IMR-90 (cell line): ENCODE data around the gene PLXNA3. TPM values are rescaled to one million over a fixed set of nuclear protein-coding genes. Genes with fewer than 3 reads are reported as not detected.

ENCODE experiments used
- ATAC-seq: fragments of 200-7000 bp; cut with Tn5 transposase; 2 replicates; pipeline ENCODE4 v1.9.1; 2020; ENCODE audit warnings: low read depth, mild to moderate bottlenecking, moderate library complexity
- BruUV-seq: library from RNA; stranded (reverse); fragments of 400-500 nt; replicated peaks from 2 replicates; lab custom pipeline; 2021; lab: Mats Ljungman, UMichigan
- CTCF ChIA-PET: fragments of 300-600 bp; formaldehyde crosslinking; extraction: SDS; loops from one replicate; lab custom pipeline; 2021; ENCODE audit warnings: antibody characterized with exemption; lab: Yijun Ruan, JAX
- POLR2A ChIA-PET: fragments of 300-600 bp; sonication (Branson Sonifier 250); formaldehyde crosslinking; loops from one replicate; lab custom pipeline; 2022; ENCODE audit warnings: antibody characterized with exemption; ENCODE audit not compliant: unreplicated experiment; lab: Charles Lee
- DNase-seq: peaks from one replicate; pipeline ENCODE4 v3.0.0; 2013
- H2AFZ ChIP-seq: replicated peaks from 2 replicates; pipeline ENCODE3; 2013; ENCODE audit warnings: low read length, mild to moderate bottlenecking; ENCODE audit not compliant: poor library complexity
- H2AK5ac ChIP-seq: 2 replicates; pipeline ENCODE4 v1.6.1; 2013; ENCODE audit warnings: low read depth, low read length, inconsistent platforms
- H2AK9ac ChIP-seq: replicated peaks from 2 replicates; pipeline ENCODE3; 2013; ENCODE audit warnings: mild to moderate bottlenecking, low read depth, low read length, moderate library complexity; ENCODE audit not compliant: poor library complexity
- H2BK120ac ChIP-seq: 2 replicates; pipeline ENCODE4 v1.6.1; 2013; ENCODE audit warnings: low read depth, low read length, inconsistent platforms
- H2BK15ac ChIP-seq: 3 replicates; pipeline ENCODE4 v1.6.1; 2013; ENCODE audit warnings: low read depth, low read length, inconsistent platforms
- H2BK20ac ChIP-seq: 2 replicates; pipeline ENCODE4 v1.6.1; 2013; ENCODE audit warnings: low read depth, mild to moderate bottlenecking, inconsistent platforms, low read length, moderate library complexity
- H2BK5ac ChIP-seq: 2 replicates; pipeline ENCODE4 v1.6.1; 2013; ENCODE audit warnings: mild to moderate bottlenecking, low read depth, low read length, inconsistent platforms; ENCODE audit not compliant: poor library complexity, severe bottlenecking
- H3K14ac ChIP-seq: replicated peaks from 2 replicates; pipeline ENCODE4 v1.6.1; 2013; ENCODE audit warnings: low read depth, low read length, inconsistent platforms
- H3K18ac ChIP-seq: 2 replicates; pipeline ENCODE4 v1.6.1; 2013; ENCODE audit warnings: low read depth, low read length, control low read depth
- H3K23ac ChIP-seq: 2 replicates; pipeline ENCODE4 v1.6.1; 2013; ENCODE audit warnings: low read depth, low read length, inconsistent platforms
- H3K27ac ChIP-seq: 2 replicates; pipeline ENCODE4 v1.5.1; 2013; ENCODE audit warnings: mild to moderate bottlenecking, control low read depth, low read length; ENCODE audit not compliant: insufficient read depth
- H3K27me3 ChIP-seq: 2 replicates; pipeline ENCODE4 v1.6.1; 2013; ENCODE audit warnings: low read length; ENCODE audit not compliant: control insufficient read depth, insufficient read depth
- H3K36me3 ChIP-seq: 2 replicates; pipeline ENCODE4 v1.6.1; 2013; ENCODE audit warnings: low read length, mixed read lengths; ENCODE audit not compliant: control insufficient read depth, insufficient read depth
- H3K4ac ChIP-seq: 2 replicates; pipeline ENCODE4 v1.6.1; 2013; ENCODE audit warnings: low read depth, low read length, inconsistent platforms
- H3K4me1 ChIP-seq: 2 replicates; pipeline ENCODE4 v1.6.1; 2013; ENCODE audit warnings: low read length, mixed read lengths; ENCODE audit not compliant: control insufficient read depth, insufficient read depth
- H3K4me2 ChIP-seq: 2 replicates; pipeline ENCODE4 v1.6.1; 2013; ENCODE audit warnings: low read depth, mild to moderate bottlenecking, control low read depth, low read length, moderate library complexity
- H3K4me3 ChIP-seq: 2 replicates; pipeline ENCODE4 v1.5.1; 2013; ENCODE audit warnings: low read depth, mild to moderate bottlenecking, control low read depth, low read length, moderate library complexity; ENCODE audit not compliant: insufficient read depth
- H3K56ac ChIP-seq: 2 replicates; pipeline ENCODE4 v1.6.1; 2013; ENCODE audit warnings: low read length, inconsistent platforms; ENCODE audit not compliant: insufficient read depth; ENCODE audit errors: extremely low read depth
- H3K79me1 ChIP-seq, 2 experiments: 2 replicates each; pipeline ENCODE4 v1.6.1; 2013; ENCODE audit warnings: low read length in 2 of 2, inconsistent platforms in 1 of 2, low read depth in 1 of 2
- H3K9ac ChIP-seq: 2 replicates; pipeline ENCODE4 v1.6.1; 2013; ENCODE audit warnings: low read depth, low read length, control low read depth
- H3K9me1 ChIP-seq: 2 replicates; pipeline ENCODE4 v1.6.1; 2013; ENCODE audit warnings: low read length, inconsistent platforms; ENCODE audit not compliant: insufficient read depth
- H3K9me3 ChIP-seq: 2 replicates; pipeline ENCODE4 v1.6.1; 2013; ENCODE audit warnings: low read length; ENCODE audit not compliant: control insufficient read depth, insufficient read depth
- H4K20me1 ChIP-seq: 2 replicates; pipeline ENCODE4 v1.6.1; 2013; ENCODE audit warnings: low read length, inconsistent platforms; ENCODE audit not compliant: insufficient read depth
- H4K5ac ChIP-seq: 2 replicates; pipeline ENCODE4 v1.6.1; 2013; ENCODE audit warnings: mild to moderate bottlenecking, low read depth, low read length, control low read depth
- H4K8ac ChIP-seq, 2 experiments: 2 replicates each; pipeline ENCODE4 v1.6.1; 2013; ENCODE audit warnings: low read depth in 2 of 2, low read length in 2 of 2, control low read depth in 1 of 2, inconsistent platforms in 1 of 2
- H4K91ac ChIP-seq: 2 replicates; pipeline ENCODE4 v1.6.1; 2013; ENCODE audit warnings: low read depth, low read length, inconsistent platforms; ENCODE audit not compliant: insufficient read depth
- CEBPB ChIP-seq: IDR thresholded peaks from 2 replicates; pipeline ENCODE4 v1.6.1; 2012; ENCODE audit warnings: low read depth, low read length, improper control_type of control experiment
- CHD1 ChIP-seq: IDR thresholded peaks from 2 replicates; pipeline ENCODE4 v1.6.1; 2012; ENCODE audit warnings: low read depth, low read length, improper control_type of control experiment
- MAZ ChIP-seq: IDR thresholded peaks from 2 replicates; pipeline ENCODE4 v1.6.1; 2012; ENCODE audit warnings: low read depth, mild to moderate bottlenecking, low read length, improper control_type of control experiment, moderate library complexity, borderline replicate concordance
- MXI1 ChIP-seq: IDR thresholded peaks from 2 replicates; pipeline ENCODE4 v1.6.1; 2012; ENCODE audit warnings: low read depth, mild to moderate bottlenecking, low read length, moderate library complexity, borderline replicate concordance
- RAD21 ChIP-seq: IDR thresholded peaks from 2 replicates; pipeline ENCODE4 v1.6.1; 2012; ENCODE audit warnings: low read length, improper control_type of control experiment
- RCOR1 ChIP-seq: IDR thresholded peaks from 2 replicates; pipeline ENCODE4 v1.6.1; 2012; ENCODE audit warnings: mild to moderate bottlenecking, low read length, improper control_type of control experiment; ENCODE audit not compliant: insufficient replicate concordance
- RFX5 ChIP-seq: IDR thresholded peaks from 2 replicates; pipeline ENCODE4 v1.8.0; 2012; ENCODE audit warnings: low read depth, mild to moderate bottlenecking, low read length, moderate library complexity
- SMC3 ChIP-seq: fragments of 150-350 bp; IDR thresholded peaks from 2 replicates; pipeline ENCODE4 v1.6.1; 2016; ENCODE audit warnings: low read depth, mild to moderate bottlenecking, antibody characterized with exemption, low read length, moderate library complexity
- WGBS, 2 experiments: methylation state at CpG; one replicate each; pipeline versions ENCODE4 v1.1.5 to v1.1.7; 2013; ENCODE audit warnings: missing lambda C conversion rate in 2 of 2; ENCODE audit not compliant: insufficient read length in 1 of 2; ENCODE audit errors: extremely low coverage in 2 of 2; 5-methylcytosine and 5-hydroxymethylcytosine counted together
- dilution Hi-C: fragments of 300-500 bp; cut with HindIII; formaldehyde crosslinking; loops from one replicate; pipeline ENCODE4 v1.14.3; 2018; ENCODE audit warnings: low sequenced_read_pairs; ENCODE audit not compliant: unreplicated experiment
- in situ Hi-C: fragments of 300-500 bp; cut with MboI; formaldehyde crosslinking; loops from 3 replicates; pipeline ENCODE4 v1.14.3; 2019; ENCODE audit warnings: low sequenced_read_pairs, inconsistent platforms, mixed read lengths
- intact Hi-C: fragments of 100-400 bp; cut with micrococcal nuclease; formaldehyde crosslinking; loops from 2 replicates; pipeline ENCODE4 v1.10.0; 2022
- polyA plus RNA-seq, 3 experiments: library from polyadenylated mRNA; depleted of rRNA; stranded (reverse); fragments of >200 nt; gene quantifications; 2 replicates each; pipeline ENCODE4 v1.2.3, GENCODE V29; 2012; ENCODE audit warnings: low replicate concordance in 1 of 3
- total RNA-seq: library from RNA; depleted of rRNA; stranded (reverse); fragments of >200 nt; gene quantifications from 2 replicates; pipeline ENCODE4 v1.2.3, GENCODE V29; 2012
- TF ChIP-seq, protein P1 (sequence below): fragments of 150-350 bp; IDR thresholded peaks from 2 replicates; pipeline ENCODE4 v1.6.1; 2016; ENCODE audit warnings: low read depth, mild to moderate bottlenecking, low read length, moderate library complexity, borderline replicate concordance

The PLXNA3 gene
- total and polyA plus RNA-seq, 2 of the 4 experiments (the other 2 are of a cell fraction) = 4.3 to 111 TPM

- WGBS, 2 experiments = 67% methylated on average over 5 of the region's 7 CpGs; no CpG with 5 or more reads in 1 of the 2 experiments
- Histone ChIP-seq H3K79me1 (peaks cover 3 to 21% of the 10 kb centered on the region in 2 experiments; a peak in 3 of 4 replicates), H4K8ac (no peak overlapping the region), H2BK15ac (no peak overlapping the region), H4K20me1 (peaks cover 4% of the 10 kb centered on the region; the same call in 1 of the 2 replicates), H3K4ac (no peak overlapping the region), H2AK5ac (no peak overlapping the region), H3K36me3 (peaks cover 12% of the 10 kb centered on the region; the same call in 1 of the 2 replicates), H3K9me1 (no peaks in the 10 kb centered on the region), H3K27me3 (no peaks in the 10 kb centered on the region), H3K18ac (no peak overlapping the region), H2BK5ac (no peak overlapping the region), H2BK120ac (no peak overlapping the region), H3K23ac (no peak overlapping the region), H3K4me3 (no peak overlapping the region), H4K91ac (no peak overlapping the region), H3K27ac (no peak overlapping the region), H2BK20ac (no peak overlapping the region), H3K9me3 (no peaks in the 10 kb centered on the region), H2AK9ac (no peak overlapping the region), H2AFZ (no peak overlapping the region), H3K4me1 (peaks cover 2% of the 10 kb centered on the region; the same call in 1 of the 2 replicates), H4K5ac (no peak overlapping the region), H3K4me2 (no peak overlapping the region), H3K56ac (no peak overlapping the region), H3K14ac (no peak overlapping the region), H3K9ac (no peak overlapping the region)
- ChIA-PET CTCF (no interaction called here), POLR2A (no interaction called here)
- in situ Hi-C loops (no loop called here), intact Hi-C loops (no loop called here), dilution Hi-C loops (no loop called here)
- no TSS peak for BruUV-seq
- DNase-seq (no peak), ATAC-seq (no peak)
- TF ChIP-seq MXI1 (no peak), RCOR1 (no peak), MAZ (no peak), CEBPB (no peak), SMC3 (no peak), RFX5 (no peak), RAD21 (no peak), CHD1 (no peak)
- TF ChIP-seq, protein P1, sequence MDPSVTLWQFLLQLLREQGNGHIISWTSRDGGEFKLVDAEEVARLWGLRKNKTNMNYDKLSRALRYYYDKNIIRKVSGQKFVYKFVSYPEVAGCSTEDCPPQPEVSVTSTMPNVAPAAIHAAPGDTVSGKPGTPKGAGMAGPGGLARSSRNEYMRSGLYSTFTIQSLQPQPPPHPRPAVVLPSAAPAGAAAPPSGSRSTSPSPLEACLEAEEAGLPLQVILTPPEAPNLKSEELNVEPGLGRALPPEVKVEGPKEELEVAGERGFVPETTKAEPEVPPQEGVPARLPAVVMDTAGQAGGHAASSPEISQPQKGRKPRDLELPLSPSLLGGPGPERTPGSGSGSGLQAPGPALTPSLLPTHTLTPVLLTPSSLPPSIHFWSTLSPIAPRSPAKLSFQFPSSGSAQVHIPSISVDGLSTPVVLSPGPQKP = no peak
Measured at GRCh38 chrX:154482786-154483185, 24.7 kb downstream of the PLXNA3 start.
